ENCODE data around the gene RASGRP2.

RASGRP2 gene

GRCh38 chr11:64694821-64695365, 49.0 kb downstream of the RASGRP2 start:
- DNase-seq (ENCODE audit: low read depth): no peak

- no peak for DNase-seq (ENCODE audit: low read depth)
Observed at GRCh38 chr11:64694026-64694755, 49.8 kb downstream of the RASGRP2 start.

- DNase-seq (ENCODE audit: low read depth): no peak
Observed at GRCh38 chr11:64692764-64693331, 51.1 kb downstream of the RASGRP2 start.

- DNase-seq (ENCODE audit: low read depth): no peak
Observed at GRCh38 chr11:64691543-64691942, 52.4 kb downstream of the RASGRP2 start.

GRCh38 chr11:64690235-64690634, 53.7 kb downstream of the RASGRP2 start:
- no peak for DNase-seq (ENCODE audit: low read depth)

GRCh38 chr11:64688534-64688982, 55.4 kb downstream of the RASGRP2 start:
- peak; percentile 72 for DNase-seq (ENCODE audit: low read depth)

- DNase-seq (ENCODE audit: low read depth): no peak
Observed at GRCh38 chr11:64687643-64688533, 56.1 kb downstream of the RASGRP2 start.

- no peak for DNase-seq (ENCODE audit: low read depth)
Observed at GRCh38 chr11:64687204-64687603, 56.7 kb downstream of the RASGRP2 start.

GRCh38 chr11:64686466-64687170, 57.3 kb downstream of the RASGRP2 start:
- DNase-seq (ENCODE audit: low read depth): no peak

- no peak for DNase-seq (ENCODE audit: low read depth)
Observed at GRCh38 chr11:64685536-64685935, 58.4 kb downstream of the RASGRP2 start.

GRCh38 chr11:64684357-64684756, 59.6 kb downstream of the RASGRP2 start:
- no peak for DNase-seq (ENCODE audit: low read depth)

- no peak for DNase-seq (ENCODE audit: low read depth)
Observed at GRCh38 chr11:64681171-64681570, 62.8 kb downstream of the RASGRP2 start.

GRCh38 chr11:64679846-64680245, 64.1 kb downstream of the RASGRP2 start:
- no peak for DNase-seq (ENCODE audit: low read depth)

- DNase-seq (ENCODE audit: low read depth): no peak
Observed at GRCh38 chr11:64677441-64678023, 66.4 kb downstream of the RASGRP2 start.

Data from T-helper 22 cell (primary cell).